K562 treated with DMSO at 1 percent for 4 hours (cell line): ENCODE measurements around the gene FXYD6. TPM values are rescaled to one million over a fixed set of nuclear protein-coding genes. Genes with fewer than 3 reads are reported as not detected.

Source experiments
- total RNA-seq: library from RNA; unstranded; fragments of 300-600 nt; gene quantifications from 2 replicates; pipeline ENCODE4 v1.2.3, GENCODE V29; 2022; ENCODE audit not compliant: insufficient read depth

FXYD6 gene
- not detected in 2 replicates for total RNA-seq

GRCh38 chr11:117876341-117877119 is at the start of gene FXYD6:
Gene FXYD6 (minus strand): TSS chr11:117876658. CDS start chr11:117842776, 33,882 bp downstream.

GRCh38 chr11:117824571-117825537 is 51.6 kb downstream of the FXYD6 start, which contains the start of gene FXYD2:
Gene FXYD2 (minus strand): TSS chr11:117824744. CDS start chr11:117824678, 66 bp downstream.

GRCh38 chr11:117796872-117797529 is 79.5 kb downstream of the FXYD6 start, which contains the start of gene DSCAML1:
Gene DSCAML1 (minus strand): TSS chr11:117797216. CDS start chr11:117797079, 137 bp downstream.

Other genes with a start within 250 kb of the FXYD6 start
- not detected in 2 replicates for gene DSCAML1, start 79.4 kb downstream of the FXYD6 start, total RNA-seq
- gene FXYD2, start 51.9 kb downstream of the FXYD6 start, total RNA-seq, result not detected in 2 replicates
- gene TMPRSS13, start 52.7 kb upstream of the FXYD6 start, total RNA-seq, result 1.8 TPM in 1 of 2 replicates, not detected in the other
- 12.6 and 15.3 TPM in 2 replicates for gene IL10RA, start 109.7 kb upstream of the FXYD6 start, total RNA-seq
- gene TMPRSS4, start 200.4 kb upstream of the FXYD6 start, total RNA-seq, result 7.5 and 17.5 TPM in 2 replicates
- gene SMIM35, start 210.3 kb upstream of the FXYD6 start, total RNA-seq, result 0.22 TPM in 1 of 2 replicates, not detected in the other